ENCODE results near the gene ENPP6. TPM values are rescaled to one million over a fixed set of nuclear protein-coding genes. Genes with fewer than 3 reads are reported as not detected.
"Not testable (repeated sequence)": the region's sequence is repeated elsewhere in the genome, so short reads cannot be mapped to it uniquely, and the experiment has no call there.

Gene ENPP6
- total RNA-seq, 1 donor from 2014 or later, result not detected

DNA sequence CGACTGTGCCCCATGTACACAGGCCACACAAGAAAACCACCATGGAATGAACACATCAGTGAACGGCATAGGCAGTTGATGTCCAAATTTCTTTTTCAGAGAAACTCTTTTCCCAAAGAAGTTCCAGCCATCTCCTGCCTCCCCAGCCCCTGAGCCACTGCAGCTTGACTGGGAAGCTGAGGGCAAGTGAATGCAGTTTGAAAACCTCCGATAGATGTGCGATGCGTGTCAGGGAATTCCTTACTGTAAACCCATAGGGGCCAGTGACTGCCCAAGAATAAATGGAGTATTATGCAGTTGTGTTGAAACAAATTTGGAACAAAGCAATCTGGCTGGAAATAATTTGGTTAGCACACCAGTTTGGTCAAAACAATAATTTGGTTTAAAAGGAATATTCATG lies 72.1 kb downstream of the ENPP6 start:
- TF ChIP-seq, protein P1, sequence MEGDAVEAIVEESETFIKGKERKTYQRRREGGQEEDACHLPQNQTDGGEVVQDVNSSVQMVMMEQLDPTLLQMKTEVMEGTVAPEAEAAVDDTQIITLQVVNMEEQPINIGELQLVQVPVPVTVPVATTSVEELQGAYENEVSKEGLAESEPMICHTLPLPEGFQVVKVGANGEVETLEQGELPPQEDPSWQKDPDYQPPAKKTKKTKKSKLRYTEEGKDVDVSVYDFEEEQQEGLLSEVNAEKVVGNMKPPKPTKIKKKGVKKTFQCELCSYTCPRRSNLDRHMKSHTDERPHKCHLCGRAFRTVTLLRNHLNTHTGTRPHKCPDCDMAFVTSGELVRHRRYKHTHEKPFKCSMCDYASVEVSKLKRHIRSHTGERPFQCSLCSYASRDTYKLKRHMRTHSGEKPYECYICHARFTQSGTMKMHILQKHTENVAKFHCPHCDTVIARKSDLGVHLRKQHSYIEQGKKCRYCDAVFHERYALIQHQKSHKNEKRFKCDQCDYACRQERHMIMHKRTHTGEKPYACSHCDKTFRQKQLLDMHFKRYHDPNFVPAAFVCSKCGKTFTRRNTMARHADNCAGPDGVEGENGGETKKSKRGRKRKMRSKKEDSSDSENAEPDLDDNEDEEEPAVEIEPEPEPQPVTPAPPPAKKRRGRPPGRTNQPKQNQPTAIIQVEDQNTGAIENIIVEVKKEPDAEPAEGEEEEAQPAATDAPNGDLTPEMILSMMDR (conservative IDR thresholded peaks at IDR 0.05; ENCODE audit: low read depth, low read length), result no peak
- no peak for DNase-seq (ENCODE audit: low read depth)
- no peak overlapping the region for H3K4me3 ChIP-seq (ENCODE audit: low read depth, low read length)

DNA sequence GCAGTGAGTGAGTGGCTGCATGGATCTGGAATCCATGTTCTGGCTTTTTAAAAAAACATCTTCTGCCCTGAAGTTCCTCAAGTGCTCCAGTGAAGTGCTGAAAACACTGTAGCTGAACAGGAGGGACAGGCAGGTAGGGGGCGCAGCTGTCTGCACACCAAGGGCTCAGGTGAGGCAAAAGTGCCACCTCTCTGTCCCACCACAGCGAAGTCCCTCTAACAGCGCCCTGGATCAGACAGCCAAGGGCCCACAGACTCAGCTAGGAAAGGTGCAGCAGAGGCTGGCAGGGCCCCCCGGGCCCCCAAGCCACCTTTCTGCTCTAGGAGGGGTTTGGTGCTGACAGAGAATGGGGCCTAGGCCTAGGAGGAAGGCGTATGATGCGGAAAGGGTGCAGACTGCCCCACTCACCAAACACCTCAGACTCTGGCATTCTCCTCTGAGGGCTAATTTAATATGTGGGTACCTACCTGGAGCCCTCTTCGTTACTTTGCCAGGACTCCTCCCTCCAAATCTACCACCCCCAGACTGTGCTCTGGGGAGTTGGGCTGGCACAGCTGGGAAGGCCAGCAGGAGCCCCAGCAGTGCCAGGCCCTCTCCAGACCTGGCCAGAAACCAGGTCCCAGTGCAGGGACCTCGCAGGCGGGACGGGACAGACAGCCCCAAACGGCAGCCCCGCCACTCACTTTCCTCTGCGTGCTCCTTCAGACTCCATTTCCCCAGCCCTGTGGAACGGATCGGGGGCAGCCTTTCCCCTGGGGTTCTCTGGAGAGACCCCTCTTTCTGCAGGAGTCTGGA lies 73.7 kb downstream of the ENPP6 start:
- no peak overlapping the region for H3K4me3 ChIP-seq (ENCODE audit: low read depth, low read length)
- no peak for DNase-seq (ENCODE audit: low read depth)
- TF ChIP-seq, protein P1 (conservative IDR thresholded peaks at IDR 0.05; ENCODE audit: low read depth, low read length), result no peak

DNA sequence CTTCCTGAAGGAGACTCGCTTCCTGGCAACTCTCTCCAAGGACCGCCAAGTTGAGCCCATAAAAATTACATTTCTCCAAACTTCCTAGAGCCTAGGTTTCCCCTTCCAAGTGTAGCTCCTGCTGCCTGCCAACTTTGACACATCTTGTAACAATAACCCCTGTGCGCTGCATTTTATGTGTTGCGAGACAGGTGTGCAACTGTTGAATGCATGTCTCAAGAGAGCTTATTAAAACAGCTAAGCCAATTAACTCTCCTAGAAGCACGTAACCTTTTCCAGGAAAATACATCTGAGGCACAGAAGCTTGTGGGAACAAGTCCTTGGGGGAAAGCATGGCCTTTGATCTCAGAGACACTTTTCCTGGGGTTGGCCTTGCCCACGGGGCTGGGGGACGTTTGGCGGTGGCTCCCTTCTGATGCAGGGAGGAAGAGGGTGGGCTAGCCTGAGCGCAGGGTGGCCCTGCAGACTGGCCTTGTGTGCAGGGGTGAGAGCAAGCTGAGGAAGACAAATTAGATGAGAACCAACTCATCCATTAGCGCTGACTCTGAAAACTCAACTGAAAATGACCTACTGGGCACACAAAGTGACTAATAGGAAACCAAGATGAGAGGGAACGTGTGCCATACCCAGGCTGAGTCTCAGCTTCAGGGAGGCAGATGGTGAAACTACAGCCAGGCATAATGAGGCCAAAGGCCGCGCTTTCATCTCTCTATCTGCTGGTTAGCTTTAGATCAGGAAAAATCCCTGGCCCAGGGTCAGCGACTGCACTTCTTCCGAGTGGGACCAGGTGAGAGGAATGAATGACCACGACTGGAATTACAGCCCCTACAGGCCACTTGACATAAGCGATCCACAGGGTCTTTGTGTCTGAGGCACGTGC lies 75.3 kb downstream of the ENPP6 start:
- DNase-seq (ENCODE audit: low read depth), result no peak
- H3K4me3 ChIP-seq (ENCODE audit: low read depth, low read length), result no peak overlapping the region
- TF ChIP-seq, protein P1 (conservative IDR thresholded peaks at IDR 0.05; ENCODE audit: low read depth, low read length), result no peak

DNA sequence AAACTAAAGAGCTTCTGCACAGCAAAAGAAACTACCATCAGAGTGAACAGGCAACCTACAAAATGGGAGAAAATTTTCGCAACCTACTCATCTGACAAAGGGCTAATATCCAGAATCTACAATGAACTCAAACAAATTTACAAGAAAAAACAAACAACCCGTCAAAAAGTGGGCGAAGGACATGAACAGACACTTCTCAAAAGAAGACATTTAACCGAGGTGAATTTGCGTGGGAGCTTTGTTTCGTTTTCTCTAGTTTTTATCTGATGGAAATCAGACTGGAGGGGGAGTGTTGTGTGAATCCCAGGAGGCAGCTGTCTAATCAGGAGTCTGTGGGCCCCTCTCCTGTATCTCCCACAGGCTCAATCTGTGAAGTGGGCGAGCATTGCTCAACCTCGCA lies 76.8 kb downstream of the ENPP6 start:
- H3K4me3 ChIP-seq (ENCODE audit: low read depth, low read length); DNase-seq (ENCODE audit: low read depth): not testable (repeated sequence)

DNA sequence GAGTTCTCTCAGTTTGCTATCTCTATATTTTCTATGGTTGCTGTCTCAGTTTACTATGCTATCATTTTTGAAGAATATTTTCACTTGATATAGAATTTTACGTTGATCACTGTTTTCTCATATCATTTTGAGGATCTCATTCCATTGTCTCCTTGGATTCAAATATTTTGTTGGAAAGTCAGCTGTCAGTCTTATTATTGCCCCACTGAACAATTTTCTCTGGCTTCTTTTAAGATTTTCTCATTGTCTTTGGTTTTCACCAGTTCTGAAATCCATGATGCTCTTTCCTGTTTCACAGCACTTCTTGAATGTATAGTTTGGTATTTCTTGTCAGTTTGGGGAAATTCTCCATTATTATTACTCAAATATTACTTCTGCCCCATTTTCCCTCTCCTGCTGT lies 81.1 kb downstream of the ENPP6 start:
- no peak for DNase-seq (ENCODE audit: low read depth)
- no peak overlapping the region for H3K4me3 ChIP-seq (ENCODE audit: low read depth, low read length)
- TF ChIP-seq, protein P1 (conservative IDR thresholded peaks at IDR 0.05; ENCODE audit: low read depth, low read length), result no peak

DNA sequence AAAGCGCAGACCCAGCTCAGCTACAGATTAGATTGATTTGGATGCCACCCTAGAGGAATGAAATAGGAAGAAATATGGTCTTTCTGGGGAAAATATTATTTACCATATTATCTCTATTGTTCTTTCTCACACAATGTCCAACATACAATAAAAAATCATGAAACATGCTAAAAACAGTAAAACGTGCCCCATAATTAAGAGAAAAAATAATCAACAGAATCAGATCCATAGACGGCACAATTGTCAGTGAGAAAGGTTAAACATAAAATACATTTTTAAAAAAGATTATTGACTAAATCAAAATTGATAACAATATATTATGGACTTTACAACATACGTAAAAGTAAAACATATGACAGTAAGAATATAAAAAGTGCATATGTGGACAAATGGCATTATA lies 90.9 kb downstream of the ENPP6 start:
- DNase-seq (ENCODE audit: low read depth), result no peak
- TF ChIP-seq, protein P1 (conservative IDR thresholded peaks at IDR 0.05; ENCODE audit: low read depth, low read length), result no peak

DNA sequence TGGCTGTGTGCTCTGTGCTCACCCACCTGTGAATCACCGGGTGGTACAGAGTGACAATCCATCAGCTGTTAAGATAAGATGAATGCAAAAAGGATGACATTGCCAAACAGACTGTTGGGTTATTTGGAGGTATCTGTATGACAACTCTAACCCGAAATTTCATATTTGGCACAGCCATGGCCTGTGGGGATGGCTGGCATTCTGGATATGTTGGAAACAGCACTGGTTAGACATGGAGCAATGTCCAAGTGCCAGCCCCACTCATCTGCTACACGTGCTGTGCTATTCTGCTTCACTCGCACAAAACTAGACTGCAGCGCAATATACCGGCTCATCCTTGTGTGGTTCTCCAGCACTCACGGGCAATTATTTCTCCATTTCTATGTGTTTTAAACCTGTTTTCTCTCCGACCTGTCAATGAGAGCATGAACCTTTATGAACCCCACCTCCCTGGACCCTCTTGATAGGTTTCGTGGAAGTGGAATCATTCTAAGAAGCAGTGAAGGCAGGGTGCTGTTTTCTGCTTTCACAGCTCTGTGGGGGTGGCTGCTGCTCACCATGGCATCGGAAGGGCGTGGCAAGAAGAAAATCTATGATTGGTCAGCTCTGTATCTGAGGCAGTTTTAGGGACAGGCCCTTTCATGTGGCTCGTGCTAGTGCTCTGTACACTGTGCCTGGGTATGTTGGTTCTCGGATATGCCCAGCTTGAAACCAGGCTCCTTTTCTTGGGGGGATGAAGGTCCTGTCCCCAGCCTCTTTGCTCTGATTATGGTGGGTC lies 94.9 kb downstream of the ENPP6 start:
- TF ChIP-seq, protein P1 (conservative IDR thresholded peaks at IDR 0.05; ENCODE audit: low read depth, low read length), result no peak
- DNase-seq (ENCODE audit: low read depth), result no peak
- H3K4me3 ChIP-seq (ENCODE audit: low read depth, low read length), result no peak overlapping the region

More for the DNA sequence above, 90.9 kb downstream of the ENPP6 start:
- no peak overlapping the region for H3K4me3 ChIP-seq (ENCODE audit: low read depth, low read length)

Data from epithelial cell of proximal tubule (primary cell).